Mesendoderm (in vitro differentiated cells): ENCODE results near the gene PTPRD.

Experiments used
- DNase-seq: peaks from one replicate; pipeline ENCODE4 v3.0.0; 2013
- H2AK5ac ChIP-seq: 2 replicates; pipeline ENCODE4 v1.6.1; 2013; ENCODE audit warnings: low read length, inconsistent platforms
- H2BK120ac ChIP-seq: 2 replicates; pipeline ENCODE4 v1.6.1; 2013; ENCODE audit warnings: low read depth, mild to moderate bottlenecking, low read length, moderate library complexity, mixed read lengths
- H2BK15ac ChIP-seq: replicated peaks from 2 replicates; pipeline ENCODE4 v1.6.1; 2013; ENCODE audit warnings: low read depth, mild to moderate bottlenecking, moderate library complexity
- H2BK5ac ChIP-seq: 2 replicates; pipeline ENCODE4 v1.6.1; 2013; ENCODE audit warnings: low read length, inconsistent platforms
- H3K18ac ChIP-seq: 2 replicates; pipeline ENCODE4 v1.6.1; 2013; ENCODE audit warnings: mild to moderate bottlenecking, low read length, mixed read lengths
- H3K23ac ChIP-seq: one replicate; pipeline ENCODE4 v1.6.1; 2013; ENCODE audit warnings: low read length
- H3K27ac ChIP-seq: 2 replicates; pipeline ENCODE4 v1.5.1; 2013; ENCODE audit warnings: low read depth, mild to moderate bottlenecking, inconsistent platforms, low read length, moderate library complexity
- H3K27me3 ChIP-seq: 2 replicates; pipeline ENCODE4 v1.6.1; 2013; ENCODE audit warnings: low read length, control low read depth, mild to moderate bottlenecking, inconsistent platforms; ENCODE audit not compliant: insufficient read depth, poor library complexity
- H3K36me3 ChIP-seq: 2 replicates; pipeline ENCODE4 v1.6.1; 2013; ENCODE audit warnings: low read length, inconsistent platforms; ENCODE audit not compliant: control insufficient read depth, insufficient read depth
- H3K4ac ChIP-seq: one replicate; pipeline ENCODE4 v1.6.1; 2013; ENCODE audit warnings: low read depth, mild to moderate bottlenecking, low read length, moderate library complexity
- H3K4me1 ChIP-seq: 2 replicates; pipeline ENCODE4 v1.6.1; 2013; ENCODE audit warnings: low read depth, low read length, inconsistent platforms; ENCODE audit not compliant: control insufficient read depth
- H3K4me2 ChIP-seq: 2 replicates; pipeline ENCODE4 v1.6.1; 2013; ENCODE audit warnings: low read length
- H3K4me3 ChIP-seq: 2 replicates; pipeline ENCODE4 v1.5.1; 2013; ENCODE audit warnings: mild to moderate bottlenecking, low read length
- H3K56ac ChIP-seq: one replicate; pipeline ENCODE4 v1.6.1; 2013; ENCODE audit warnings: low read length
- H3K79me1 ChIP-seq: 2 replicates; pipeline ENCODE4 v1.6.1; 2013; ENCODE audit warnings: low read length, inconsistent platforms
- H3K79me2 ChIP-seq: 2 replicates; pipeline ENCODE4 v1.6.1; 2013; ENCODE audit warnings: mild to moderate bottlenecking, low read length; ENCODE audit not compliant: control insufficient read depth, insufficient read depth
- H3K9ac ChIP-seq: 2 replicates; pipeline ENCODE4 v1.6.1; 2013; ENCODE audit warnings: low read length, inconsistent platforms
- H4K5ac ChIP-seq: one replicate; pipeline ENCODE4 v1.6.1; 2013; ENCODE audit warnings: low read length
- H4K8ac ChIP-seq: one replicate; pipeline ENCODE4 v1.6.1; 2013; ENCODE audit warnings: low read depth, mild to moderate bottlenecking, control low read depth, low read length, moderate library complexity
- WGBS: extraction: QIAGEN DNeasy Blood & Tissue Kit; methylation state at CpG from one replicate; pipeline ENCODE4 v1.1.7; 2013; ENCODE audit warnings: low lambda C conversion rate, missing lambda C conversion rate; ENCODE audit not compliant: insufficient coverage; ENCODE audit errors: extremely low coverage; 5-methylcytosine and 5-hydroxymethylcytosine counted together

Gene PTPRD

GRCh38 chr9:9893837-9894236 is 719.0 kb downstream of the PTPRD start:
- Histone ChIP-seq H3K79me2 (no peaks in the 10 kb centered on the region), H2AK5ac (no peak overlapping the region), H3K23ac (no peak overlapping the region), H3K27ac (no peak overlapping the region), H3K4me2 (no peak overlapping the region), H2BK5ac (no peak overlapping the region), H3K4me3 (no peak overlapping the region), H4K5ac (no peak overlapping the region), H3K79me1 (no peaks in the 10 kb centered on the region), H2BK120ac (no peak overlapping the region), H3K27me3 (no peaks in the 10 kb centered on the region), H3K4ac (no peak overlapping the region), H3K36me3 (no peaks in the 10 kb centered on the region), H3K56ac (no peak overlapping the region), H2BK15ac (no peak overlapping the region), H3K4me1 (no peaks in the 10 kb centered on the region), H3K18ac (no peak overlapping the region), H4K8ac (no peak overlapping the region), H3K9ac (no peak overlapping the region)
- peak; percentile 0 for DNase-seq
- no CpG with 5 or more reads among the region's 1 CpG for WGBS

GRCh38 chr9:9892217-9892616 is 720.6 kb downstream of the PTPRD start:
- no peaks in the 10 kb centered on the region for H3K4me1 ChIP-seq
- no peak overlapping the region for H4K5ac ChIP-seq
- H3K79me2 ChIP-seq, result no peaks in the 10 kb centered on the region
- H2BK120ac ChIP-seq, result no peak overlapping the region
- WGBS, result no CpG with 5 or more reads among the region's 3 CpGs
- no peak overlapping the region for H3K23ac ChIP-seq
- no peak overlapping the region for H2AK5ac ChIP-seq
- H3K4ac ChIP-seq, result no peak overlapping the region
- no peak overlapping the region for H3K18ac ChIP-seq
- no peak overlapping the region for H2BK15ac ChIP-seq
- H2BK5ac ChIP-seq, result no peak overlapping the region
- H3K4me2 ChIP-seq, result no peak overlapping the region
- no peak overlapping the region for H4K8ac ChIP-seq
- H3K36me3 ChIP-seq, result no peaks in the 10 kb centered on the region
- no peak overlapping the region for H3K27ac ChIP-seq
- no peaks in the 10 kb centered on the region for H3K27me3 ChIP-seq
- H3K56ac ChIP-seq, result no peak overlapping the region
- no peaks in the 10 kb centered on the region for H3K79me1 ChIP-seq
- DNase-seq, result no peak
- no peak overlapping the region for H3K4me3 ChIP-seq
- no peak overlapping the region for H3K9ac ChIP-seq

GRCh38 chr9:9881692-9882091 is 731.1 kb downstream of the PTPRD start:
- H4K8ac ChIP-seq, result no peak overlapping the region
- no peak overlapping the region for H3K9ac ChIP-seq
- H3K23ac ChIP-seq, result no peak overlapping the region
- no peak overlapping the region for H4K5ac ChIP-seq
- H3K4me2 ChIP-seq, result no peak overlapping the region
- no peak overlapping the region for H2BK5ac ChIP-seq
- no peak overlapping the region for H3K4ac ChIP-seq
- H3K36me3 ChIP-seq, result no peaks in the 10 kb centered on the region
- DNase-seq, result no peak
- WGBS, result no CpG with 5 or more reads among the region's 2 CpGs
- no peaks in the 10 kb centered on the region for H3K79me2 ChIP-seq
- no peak overlapping the region for H2AK5ac ChIP-seq
- H2BK15ac ChIP-seq, result no peak overlapping the region
- H3K4me1 ChIP-seq, result no peaks in the 10 kb centered on the region
- H3K79me1 ChIP-seq, result no peaks in the 10 kb centered on the region
- no peak overlapping the region for H3K27ac ChIP-seq
- H2BK120ac ChIP-seq, result no peak overlapping the region
- no peak overlapping the region for H3K18ac ChIP-seq
- no peak overlapping the region for H3K56ac ChIP-seq
- no peak overlapping the region for H3K4me3 ChIP-seq
- H3K27me3 ChIP-seq, result no peaks in the 10 kb centered on the region

GRCh38 chr9:9874270-9874669 is 738.5 kb downstream of the PTPRD start:
- Histone ChIP-seq H3K4me1 (no peaks in the 10 kb centered on the region), H4K5ac (no peak overlapping the region), H3K27ac (no peak overlapping the region), H3K79me1 (no peaks in the 10 kb centered on the region), H2AK5ac (no peak overlapping the region), H2BK5ac (no peak overlapping the region), H4K8ac (no peak overlapping the region), H3K4me3 (no peak overlapping the region), H3K56ac (no peak overlapping the region), H3K27me3 (no peaks in the 10 kb centered on the region), H3K23ac (no peak overlapping the region), H2BK120ac (no peak overlapping the region), H3K4me2 (no peak overlapping the region), H3K4ac (no peak overlapping the region), H3K79me2 (no peaks in the 10 kb centered on the region), H2BK15ac (no peak overlapping the region), H3K18ac (no peak overlapping the region), H3K36me3 (no peaks in the 10 kb centered on the region), H3K9ac (no peak overlapping the region)
- no peak for DNase-seq
- WGBS, result no CpG with 5 or more reads among the region's 3 CpGs

- Histone ChIP-seq H4K5ac (no peak overlapping the region), H3K79me1 (no peaks in the 10 kb centered on the region), H3K36me3 (no peaks in the 10 kb centered on the region), H4K8ac (no peak overlapping the region), H3K4me1 (no peaks in the 10 kb centered on the region), H3K27ac (no peak overlapping the region), H3K18ac (no peak overlapping the region), H3K4me2 (no peak overlapping the region), H3K27me3 (no peaks in the 10 kb centered on the region), H3K79me2 (no peaks in the 10 kb centered on the region), H2AK5ac (no peak overlapping the region), H3K9ac (no peak overlapping the region), H3K4ac (no peak overlapping the region), H3K4me3 (no peak overlapping the region), H3K56ac (no peak overlapping the region), H3K23ac (no peak overlapping the region), H2BK120ac (no peak overlapping the region), H2BK5ac (no peak overlapping the region), H2BK15ac (no peak overlapping the region)
- no peak for DNase-seq
- WGBS, result no CpG with 5 or more reads among the region's 3 CpGs
Measured at GRCh38 chr9:9862235-9862810, 750.5 kb downstream of the PTPRD start.
